HepG2 (cell line): ENCODE results near the gene SLC17A9. TPM values are rescaled to one million over a fixed set of nuclear protein-coding genes. Genes with fewer than 3 reads are reported as not detected.

Source experiments
- ATAD3A ChIP-seq: sonication (generic); formaldehyde crosslinking; IDR thresholded peaks from 2 replicates; pipeline ENCODE4 v1.4.0; 2020; ENCODE audit warnings: missing genetic modification reagents
- ATF1 ChIP-seq: IDR thresholded peaks from 2 replicates; pipeline ENCODE4 v1.6.1; 2016; ENCODE audit warnings: mild to moderate bottlenecking, control low read depth
- CENPX ChIP-seq: sonication (generic); formaldehyde crosslinking; IDR thresholded peaks from 2 replicates; pipeline ENCODE4 v1.9.0; 2021; ENCODE audit warnings: mild to moderate bottlenecking, missing genetic modification reagents, moderate library complexity
- FOXA3 ChIP-seq: IDR thresholded peaks from 2 replicates; pipeline ENCODE4 v1.6.1; 2016; ENCODE audit warnings: missing genetic modification reagents, missing compliant biosample characterization
- GFI1 ChIP-seq: sonication (generic); formaldehyde crosslinking; IDR thresholded peaks from 2 replicates; pipeline ENCODE4 v1.5.0; 2020; ENCODE audit warnings: missing genetic modification reagents, mild to moderate bottlenecking, borderline replicate concordance
- GZF1 ChIP-seq: sonication (generic); formaldehyde crosslinking; IDR thresholded peaks from 2 replicates; pipeline ENCODE4 v1.5.1; 2020; ENCODE audit warnings: mild to moderate bottlenecking, missing genetic modification reagents
- KDM4B ChIP-seq: sonication (generic); formaldehyde crosslinking; IDR thresholded peaks from 2 replicates; pipeline ENCODE4 v1.4.0; 2020; ENCODE audit warnings: missing genetic modification reagents
- KDM6A ChIP-seq: IDR thresholded peaks from 2 replicates; pipeline ENCODE4 v1.6.1; 2016; ENCODE audit warnings: low read depth
- KLF16 ChIP-seq, 2 experiments: sonication (generic) in 1 of 2; formaldehyde crosslinking in 1 of 2; IDR thresholded peaks; 2 replicates each; pipeline versions ENCODE4 v1.6.1 to v1.8.0; 2016 to 2023; ENCODE audit warnings: missing genetic modification reagents in 2 of 2, missing compliant biosample characterization in 1 of 2
- MIER2 ChIP-seq: IDR thresholded peaks from 2 replicates; pipeline ENCODE4 v1.6.1; 2016; ENCODE audit warnings: missing biosample characterization, missing genetic modification reagents
- NFE2L2 ChIP-seq: fragments of 150-350 bp; IDR thresholded peaks from 2 replicates; pipeline ENCODE4 v1.6.1; 2014; ENCODE audit warnings: low read length
- PHF8 ChIP-seq: sonication (generic); formaldehyde crosslinking; IDR thresholded peaks from 2 replicates; pipeline ENCODE4 v1.5.0; 2020; ENCODE audit warnings: missing genetic modification reagents
- SIX4 ChIP-seq: sonication (generic); formaldehyde crosslinking; IDR thresholded peaks from 2 replicates; pipeline ENCODE4 v1.4.0; 2020; ENCODE audit warnings: missing genetic modification reagents
- STAT5B ChIP-seq: sonication (generic); formaldehyde crosslinking; IDR thresholded peaks from 2 replicates; pipeline ENCODE4 v1.4.0; 2020; ENCODE audit warnings: missing genetic modification reagents
- TEAD2 ChIP-seq: sonication (generic); formaldehyde crosslinking; IDR thresholded peaks from 2 replicates; pipeline ENCODE4 v1.9.0; 2021; ENCODE audit warnings: missing genetic modification reagents
- ZFP37 ChIP-seq: sonication (generic); formaldehyde crosslinking; IDR thresholded peaks from 2 replicates; pipeline ENCODE4 v1.4.0; 2020; ENCODE audit warnings: missing genetic modification reagents, borderline replicate concordance
- ZNF451 ChIP-seq: sonication (generic); formaldehyde crosslinking; IDR thresholded peaks from 2 replicates; pipeline ENCODE4 v1.5.0; 2020; ENCODE audit warnings: mild to moderate bottlenecking, missing genetic modification reagents
- ZNF660 ChIP-seq: sonication (generic); formaldehyde crosslinking; IDR thresholded peaks from 2 replicates; pipeline ENCODE4 v1.5.1; 2020; ENCODE audit warnings: mild to moderate bottlenecking, low read depth, missing genetic modification reagents, borderline replicate concordance
- ZNF713 ChIP-seq: sonication (generic); formaldehyde crosslinking; IDR thresholded peaks from 2 replicates; pipeline ENCODE4 v1.4.0; 2020; ENCODE audit warnings: mild to moderate bottlenecking, missing genetic modification reagents
- ZNF749 ChIP-seq: sonication (generic); formaldehyde crosslinking; IDR thresholded peaks from 2 replicates; pipeline ENCODE4 v1.8.0; 2022; ENCODE audit warnings: mild to moderate bottlenecking, missing genetic modification reagents, moderate library complexity, borderline replicate concordance
- ZNF766 ChIP-seq: sonication (generic); formaldehyde crosslinking; IDR thresholded peaks from 2 replicates; pipeline ENCODE4 v1.5.0; 2020; ENCODE audit warnings: missing genetic modification reagents, borderline replicate concordance
- ZNF768 ChIP-seq: sonication (generic); formaldehyde crosslinking; IDR thresholded peaks from 2 replicates; pipeline ENCODE4 v1.4.0; 2020; ENCODE audit warnings: missing genetic modification reagents
- ZNF83 ChIP-seq: sonication (generic); formaldehyde crosslinking; IDR thresholded peaks from 2 replicates; pipeline ENCODE4 v1.4.0; 2020; ENCODE audit warnings: missing genetic modification reagents, mild to moderate bottlenecking, borderline replicate concordance
- ZNF850 ChIP-seq: sonication (generic); formaldehyde crosslinking; conservative IDR thresholded peaks from 2 replicates; pipeline ENCODE4 v1.9.0; 2021; ENCODE audit warnings: mild to moderate bottlenecking, missing genetic modification reagents
- ZNF878 ChIP-seq: sonication (generic); formaldehyde crosslinking; IDR thresholded peaks from 2 replicates; pipeline ENCODE4 v1.8.1; 2023; ENCODE audit warnings: mild to moderate bottlenecking, missing genetic modification reagents, moderate library complexity
- ZSCAN30 ChIP-seq: sonication (generic); formaldehyde crosslinking; IDR thresholded peaks from 2 replicates; pipeline ENCODE4 v1.5.0; 2020; ENCODE audit warnings: mild to moderate bottlenecking, missing genetic modification reagents
- polyA plus RNA-seq, 8 experiments: library from polyadenylated mRNA; depleted of rRNA in 3 of 8; stranded (reverse) in 7 of 8; unstranded in 1 of 8; fragments of >200 nt; fragmentation: Illumina TruSeq in 4 of 8; extraction: Trizol in 4 of 8; gene quantifications; 2 replicates each; pipeline versions ENCODE4 v1.2.1 to v1.2.3, GENCODE V29; 2011 to 2016; ENCODE audit warnings: low read depth in 4 of 8, missing spikeins in 1 of 8, mixed read lengths in 1 of 8; ENCODE audit not compliant: insufficient read depth in 1 of 8
- total RNA-seq, 5 experiments: library from RNA; depleted of rRNA; stranded (reverse); fragments of >200 nt; fragmentation: Illumina TruSeq; extraction: Trizol; gene quantifications; 2 replicates each; pipeline ENCODE4 v1.2.3, GENCODE V29; 2016; ENCODE audit warnings: low read depth in 1 of 5
- TF ChIP-seq, protein P1 (sequence below): IDR thresholded peaks from 2 replicates; pipeline ENCODE4 v1.6.1; 2018; ENCODE audit warnings: missing genetic modification reagents
- TF ChIP-seq, protein P2 (sequence below): sonication (generic); formaldehyde crosslinking; IDR thresholded peaks from 2 replicates; pipeline ENCODE4 v1.5.1; 2020; ENCODE audit warnings: missing genetic modification reagents, mild to moderate bottlenecking, borderline replicate concordance
- TF ChIP-seq, protein P3 (sequence below): sonication (generic); formaldehyde crosslinking; conservative IDR thresholded peaks from 2 replicates; pipeline ENCODE4 v1.4.0; 2020; ENCODE audit warnings: missing genetic modification reagents

The SLC17A9 gene
- total and polyA plus RNA-seq, 2 of the 13 experiments (the other 11 are each of a cell fraction or from before 2014, with no cell fraction given), result 110 to 191 TPM

DNA sequence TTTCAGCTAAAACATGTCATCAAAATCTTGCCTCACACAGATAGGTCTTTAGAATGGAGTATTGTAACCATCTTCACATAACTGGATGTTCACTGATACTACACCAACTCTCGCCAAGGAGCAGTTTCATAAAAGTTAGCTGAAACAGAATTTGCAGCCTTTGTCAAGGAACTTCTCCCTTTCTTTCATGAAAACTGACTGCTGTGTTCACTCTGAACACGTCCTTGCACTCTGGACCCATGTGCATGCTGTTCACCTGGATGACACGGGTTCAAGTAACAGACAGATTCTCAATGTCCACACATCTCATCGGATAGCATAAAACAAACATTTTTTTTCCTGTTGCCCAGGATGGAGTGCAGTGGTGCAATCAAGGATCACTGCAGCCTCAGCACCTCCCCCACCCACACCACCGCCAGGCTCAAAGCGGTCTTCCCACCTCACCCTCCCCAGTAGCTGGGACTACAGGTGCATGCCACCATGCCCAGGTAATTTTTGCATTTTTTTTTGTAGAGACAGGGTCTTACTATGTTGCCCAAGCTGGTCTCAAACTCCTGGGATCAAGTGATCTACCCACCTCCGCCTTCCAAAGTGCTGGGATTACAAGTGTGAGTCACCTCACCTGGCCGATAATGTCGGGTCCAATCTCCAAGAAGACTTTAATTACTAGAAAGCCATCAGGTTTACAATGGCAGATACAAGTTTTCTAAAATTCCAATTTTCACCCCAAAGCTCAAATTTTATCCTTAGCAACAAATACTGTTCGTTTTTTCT, 35.6 kb upstream of the SLC17A9 start (continued):
- peak; percentile 93; the same call in 1 of the 2 replicates for TF ChIP-seq ZNF878 (CRISPR knock-in tag)
- no peak for TF ChIP-seq TEAD2 (CRISPR knock-in tag)
- peak; percentile 62; the same call in 1 of the 2 replicates for TF ChIP-seq STAT5B (CRISPR knock-in tag)
- peak; percentile 86; the same call in 1 of the 2 replicates for TF ChIP-seq ZNF451 (CRISPR knock-in tag)
- TF ChIP-seq, protein P1, sequence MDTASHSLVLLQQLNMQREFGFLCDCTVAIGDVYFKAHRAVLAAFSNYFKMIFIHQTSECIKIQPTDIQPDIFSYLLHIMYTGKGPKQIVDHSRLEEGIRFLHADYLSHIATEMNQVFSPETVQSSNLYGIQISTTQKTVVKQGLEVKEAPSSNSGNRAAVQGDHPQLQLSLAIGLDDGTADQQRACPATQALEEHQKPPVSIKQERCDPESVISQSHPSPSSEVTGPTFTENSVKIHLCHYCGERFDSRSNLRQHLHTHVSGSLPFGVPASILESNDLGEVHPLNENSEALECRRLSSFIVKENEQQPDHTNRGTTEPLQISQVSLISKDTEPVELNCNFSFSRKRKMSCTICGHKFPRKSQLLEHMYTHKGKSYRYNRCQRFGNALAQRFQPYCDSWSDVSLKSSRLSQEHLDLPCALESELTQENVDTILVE, result peak; percentile 95
- TF ChIP-seq ZSCAN30, result peak; percentile 95
- TF ChIP-seq SIX4 (CRISPR knock-in tag), result peak; percentile 95
- TF ChIP-seq ATAD3A, result no peak
- TF ChIP-seq ZFP37 (CRISPR knock-in tag), result 0 out of 2 replicates have a peak, but pooled peaks have one; percentile 86
- peak; percentile 93; the same call in 1 of the 2 replicates for TF ChIP-seq KDM4B (CRISPR knock-in tag)
- no peak; the same call in 1 of the 2 replicates for TF ChIP-seq ZNF749 (CRISPR knock-in tag)
- TF ChIP-seq ZNF766 (CRISPR knock-in tag), result peak; percentile 42; the same call in 1 of the 2 replicates
- no peak for TF ChIP-seq NFE2L2
- TF ChIP-seq ZNF850 (CRISPR knock-in tag), result no peak
- TF ChIP-seq, protein P2, sequence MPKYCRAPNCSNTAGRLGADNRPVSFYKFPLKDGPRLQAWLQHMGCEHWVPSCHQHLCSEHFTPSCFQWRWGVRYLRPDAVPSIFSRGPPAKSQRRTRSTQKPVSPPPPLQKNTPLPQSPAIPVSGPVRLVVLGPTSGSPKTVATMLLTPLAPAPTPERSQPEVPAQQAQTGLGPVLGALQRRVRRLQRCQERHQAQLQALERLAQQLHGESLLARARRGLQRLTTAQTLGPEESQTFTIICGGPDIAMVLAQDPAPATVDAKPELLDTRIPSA, result no peak
- no peak for TF ChIP-seq CENPX (CRISPR knock-in tag)
- peak in 1 of 2 experiments; percentile 96; a peak in 3 of 4 replicates for TF ChIP-seq KLF16 (CRISPR knock-in tag; IDR thresholded peaks at IDR 0.05)
- peak; percentile 99 for TF ChIP-seq ZNF713 (CRISPR knock-in tag)
- TF ChIP-seq, protein P3, sequence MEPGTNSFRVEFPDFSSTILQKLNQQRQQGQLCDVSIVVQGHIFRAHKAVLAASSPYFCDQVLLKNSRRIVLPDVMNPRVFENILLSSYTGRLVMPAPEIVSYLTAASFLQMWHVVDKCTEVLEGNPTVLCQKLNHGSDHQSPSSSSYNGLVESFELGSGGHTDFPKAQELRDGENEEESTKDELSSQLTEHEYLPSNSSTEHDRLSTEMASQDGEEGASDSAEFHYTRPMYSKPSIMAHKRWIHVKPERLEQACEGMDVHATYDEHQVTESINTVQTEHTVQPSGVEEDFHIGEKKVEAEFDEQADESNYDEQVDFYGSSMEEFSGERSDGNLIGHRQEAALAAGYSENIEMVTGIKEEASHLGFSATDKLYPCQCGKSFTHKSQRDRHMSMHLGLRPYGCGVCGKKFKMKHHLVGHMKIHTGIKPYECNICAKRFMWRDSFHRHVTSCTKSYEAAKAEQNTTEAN, result peak; percentile 96
- peak; percentile 64; the same call in 1 of the 2 replicates for TF ChIP-seq PHF8
- TF ChIP-seq GFI1, result peak; percentile 89
- peak; percentile 96 for TF ChIP-seq KDM6A (CRISPR knock-in tag)
- no peak for TF ChIP-seq GZF1
- TF ChIP-seq ZNF83, result peak; percentile 39; the same call in 1 of the 2 replicates
- peak; percentile 66; the same call in 1 of the 2 replicates for TF ChIP-seq ATF1 (CRISPR knock-in tag)
- no peak for TF ChIP-seq ZNF660 (CRISPR knock-in tag)
- peak; percentile 84 for TF ChIP-seq MIER2 (CRISPR knock-in tag)
- no peak for TF ChIP-seq ZNF768 (CRISPR knock-in tag)
- peak; percentile 96 for TF ChIP-seq FOXA3 (CRISPR knock-in tag)
